IMR-90 (cell line): Measurements from ENCODE around the gene ATPAF2. TPM values are rescaled to one million over a fixed set of nuclear protein-coding genes. Genes with fewer than 3 reads are reported as not detected.

Experiments
- ATAC-seq: fragments of 200-7000 bp; cut with Tn5 transposase; 2 replicates; pipeline ENCODE4 v1.9.1; 2020; ENCODE audit warnings: low read depth, mild to moderate bottlenecking, moderate library complexity
- BruUV-seq: library from RNA; stranded (reverse); fragments of 400-500 nt; replicated peaks from 2 replicates; lab custom pipeline; 2021; lab: Mats Ljungman, UMichigan
- CTCF ChIA-PET: fragments of 300-600 bp; formaldehyde crosslinking; extraction: SDS; loops from one replicate; lab custom pipeline; 2021; ENCODE audit warnings: antibody characterized with exemption; lab: Yijun Ruan, JAX
- POLR2A ChIA-PET: fragments of 300-600 bp; sonication (Branson Sonifier 250); formaldehyde crosslinking; loops from one replicate; lab custom pipeline; 2022; ENCODE audit warnings: antibody characterized with exemption; ENCODE audit not compliant: unreplicated experiment; lab: Charles Lee
- DNase-seq: peaks from one replicate; pipeline ENCODE4 v3.0.0; 2013
- H2AFZ ChIP-seq: replicated peaks from 2 replicates; pipeline ENCODE3; 2013; ENCODE audit warnings: low read length, mild to moderate bottlenecking; ENCODE audit not compliant: poor library complexity
- H2AK5ac ChIP-seq: 2 replicates; pipeline ENCODE4 v1.6.1; 2013; ENCODE audit warnings: low read depth, low read length, inconsistent platforms
- H2AK9ac ChIP-seq: replicated peaks from 2 replicates; pipeline ENCODE3; 2013; ENCODE audit warnings: mild to moderate bottlenecking, low read depth, low read length, moderate library complexity; ENCODE audit not compliant: poor library complexity
- H2BK120ac ChIP-seq: 2 replicates; pipeline ENCODE4 v1.6.1; 2013; ENCODE audit warnings: low read depth, low read length, inconsistent platforms
- H2BK15ac ChIP-seq: 3 replicates; pipeline ENCODE4 v1.6.1; 2013; ENCODE audit warnings: low read depth, low read length, inconsistent platforms
- H2BK20ac ChIP-seq: 2 replicates; pipeline ENCODE4 v1.6.1; 2013; ENCODE audit warnings: low read depth, mild to moderate bottlenecking, inconsistent platforms, low read length, moderate library complexity
- H2BK5ac ChIP-seq: 2 replicates; pipeline ENCODE4 v1.6.1; 2013; ENCODE audit warnings: mild to moderate bottlenecking, low read depth, low read length, inconsistent platforms; ENCODE audit not compliant: poor library complexity, severe bottlenecking
- H3K14ac ChIP-seq: replicated peaks from 2 replicates; pipeline ENCODE4 v1.6.1; 2013; ENCODE audit warnings: low read depth, low read length, inconsistent platforms
- H3K18ac ChIP-seq: 2 replicates; pipeline ENCODE4 v1.6.1; 2013; ENCODE audit warnings: low read depth, low read length, control low read depth
- H3K23ac ChIP-seq: 2 replicates; pipeline ENCODE4 v1.6.1; 2013; ENCODE audit warnings: low read depth, low read length, inconsistent platforms
- H3K27ac ChIP-seq: 2 replicates; pipeline ENCODE4 v1.5.1; 2013; ENCODE audit warnings: mild to moderate bottlenecking, control low read depth, low read length; ENCODE audit not compliant: insufficient read depth
- H3K27me3 ChIP-seq: 2 replicates; pipeline ENCODE4 v1.6.1; 2013; ENCODE audit warnings: low read length; ENCODE audit not compliant: control insufficient read depth, insufficient read depth
- H3K36me3 ChIP-seq: 2 replicates; pipeline ENCODE4 v1.6.1; 2013; ENCODE audit warnings: low read length, mixed read lengths; ENCODE audit not compliant: control insufficient read depth, insufficient read depth
- H3K4ac ChIP-seq: 2 replicates; pipeline ENCODE4 v1.6.1; 2013; ENCODE audit warnings: low read depth, low read length, inconsistent platforms
- H3K4me1 ChIP-seq: 2 replicates; pipeline ENCODE4 v1.6.1; 2013; ENCODE audit warnings: low read length, mixed read lengths; ENCODE audit not compliant: control insufficient read depth, insufficient read depth
- H3K4me2 ChIP-seq: 2 replicates; pipeline ENCODE4 v1.6.1; 2013; ENCODE audit warnings: low read depth, mild to moderate bottlenecking, control low read depth, low read length, moderate library complexity
- H3K4me3 ChIP-seq: 2 replicates; pipeline ENCODE4 v1.5.1; 2013; ENCODE audit warnings: low read depth, mild to moderate bottlenecking, control low read depth, low read length, moderate library complexity; ENCODE audit not compliant: insufficient read depth
- H3K56ac ChIP-seq: 2 replicates; pipeline ENCODE4 v1.6.1; 2013; ENCODE audit warnings: low read length, inconsistent platforms; ENCODE audit not compliant: insufficient read depth; ENCODE audit errors: extremely low read depth
- H3K79me1 ChIP-seq, 2 experiments: 2 replicates each; pipeline ENCODE4 v1.6.1; 2013; ENCODE audit warnings: low read length in 2 of 2, inconsistent platforms in 1 of 2, low read depth in 1 of 2
- H3K9ac ChIP-seq: 2 replicates; pipeline ENCODE4 v1.6.1; 2013; ENCODE audit warnings: low read depth, low read length, control low read depth
- H3K9me1 ChIP-seq: 2 replicates; pipeline ENCODE4 v1.6.1; 2013; ENCODE audit warnings: low read length, inconsistent platforms; ENCODE audit not compliant: insufficient read depth
- H3K9me3 ChIP-seq: 2 replicates; pipeline ENCODE4 v1.6.1; 2013; ENCODE audit warnings: low read length; ENCODE audit not compliant: control insufficient read depth, insufficient read depth
- H4K20me1 ChIP-seq: 2 replicates; pipeline ENCODE4 v1.6.1; 2013; ENCODE audit warnings: low read length, inconsistent platforms; ENCODE audit not compliant: insufficient read depth
- H4K5ac ChIP-seq: 2 replicates; pipeline ENCODE4 v1.6.1; 2013; ENCODE audit warnings: mild to moderate bottlenecking, low read depth, low read length, control low read depth
- H4K8ac ChIP-seq, 2 experiments: 2 replicates each; pipeline ENCODE4 v1.6.1; 2013; ENCODE audit warnings: low read depth in 2 of 2, low read length in 2 of 2, control low read depth in 1 of 2, inconsistent platforms in 1 of 2
- H4K91ac ChIP-seq: 2 replicates; pipeline ENCODE4 v1.6.1; 2013; ENCODE audit warnings: low read depth, low read length, inconsistent platforms; ENCODE audit not compliant: insufficient read depth
- BHLHE40 ChIP-seq: fragments of 150-350 bp; IDR thresholded peaks from 2 replicates; pipeline ENCODE4 v1.6.1; 2016; ENCODE audit warnings: mild to moderate bottlenecking, low read depth, low read length
- CEBPB ChIP-seq: IDR thresholded peaks from 2 replicates; pipeline ENCODE4 v1.6.1; 2012; ENCODE audit warnings: low read depth, low read length, improper control_type of control experiment
- FOS ChIP-seq: fragments of 150-350 bp; IDR thresholded peaks from 2 replicates; pipeline ENCODE4 v1.6.1; 2016; ENCODE audit warnings: low read depth, low read length
- MXI1 ChIP-seq: IDR thresholded peaks from 2 replicates; pipeline ENCODE4 v1.6.1; 2012; ENCODE audit warnings: low read depth, mild to moderate bottlenecking, low read length, moderate library complexity, borderline replicate concordance
- WGBS, 2 experiments: methylation state at CpG; one replicate each; pipeline versions ENCODE4 v1.1.5 to v1.1.7; 2013; ENCODE audit warnings: missing lambda C conversion rate in 2 of 2; ENCODE audit not compliant: insufficient read length in 1 of 2; ENCODE audit errors: extremely low coverage in 2 of 2; 5-methylcytosine and 5-hydroxymethylcytosine counted together
- dilution Hi-C: fragments of 300-500 bp; cut with HindIII; formaldehyde crosslinking; loops from one replicate; pipeline ENCODE4 v1.14.3; 2018; ENCODE audit warnings: low sequenced_read_pairs; ENCODE audit not compliant: unreplicated experiment
- in situ Hi-C: fragments of 300-500 bp; cut with MboI; formaldehyde crosslinking; loops from 3 replicates; pipeline ENCODE4 v1.14.3; 2019; ENCODE audit warnings: low sequenced_read_pairs, inconsistent platforms, mixed read lengths
- intact Hi-C: fragments of 100-400 bp; cut with micrococcal nuclease; formaldehyde crosslinking; loops from 2 replicates; pipeline ENCODE4 v1.10.0; 2022
- polyA plus RNA-seq, 3 experiments: library from polyadenylated mRNA; depleted of rRNA; stranded (reverse); fragments of >200 nt; gene quantifications; 2 replicates each; pipeline ENCODE4 v1.2.3, GENCODE V29; 2012; ENCODE audit warnings: low replicate concordance in 1 of 3
- total RNA-seq: library from RNA; depleted of rRNA; stranded (reverse); fragments of >200 nt; gene quantifications from 2 replicates; pipeline ENCODE4 v1.2.3, GENCODE V29; 2012

The ATPAF2 gene
- total and polyA plus RNA-seq, 2 of the 4 experiments (the other 2 are of a cell fraction), result 19.5 to 27.6 TPM

- no peaks in the 10 kb centered on the region for H4K20me1 ChIP-seq
- peak; percentile 85 for ATAC-seq
- H3K56ac ChIP-seq, result no peak overlapping the region
- H4K5ac ChIP-seq, result no peak overlapping the region
- no peak overlapping the region for H2AK9ac ChIP-seq
- ChIA-PET POLR2A (no interaction called here), CTCF (no interaction called here)
- H3K27ac ChIP-seq, result peak overlapping the region; percentile 36; the same call in 1 of the 2 replicates
- H3K9ac ChIP-seq, result 0 out of 2 replicates have a peak overlapping the region, but pooled peaks have one; percentile 3
- H3K9me3 ChIP-seq, result no peaks in the 10 kb centered on the region
- H2BK120ac ChIP-seq, result no peak overlapping the region
- H4K91ac ChIP-seq, result no peak overlapping the region
- dilution Hi-C loops, result no loop called here
- H3K4me2 ChIP-seq, result peak overlapping the region; percentile 87
- no peak overlapping the region for H2BK5ac ChIP-seq
- peaks cover 7% of the 10 kb centered on the region for H3K27me3 ChIP-seq
- peak overlapping the region in 1 of 2 experiments; percentile 52; a peak in 1 of 4 replicates for H4K8ac ChIP-seq
- peaks cover 2% of the 10 kb centered on the region; the same call in 1 of the 2 replicates for H3K36me3 ChIP-seq
- H3K4me1 ChIP-seq, result no peaks in the 10 kb centered on the region; the same call in 1 of the 2 replicates
- H2BK15ac ChIP-seq, result no peak overlapping the region
- peak overlapping the region; percentile 52; the same call in 1 of the 2 replicates for H3K4ac ChIP-seq
- peak; percentile 61 for DNase-seq
- BruUV-seq, result no TSS peak
- in situ Hi-C loops, result no loop called here
- no peak for TF ChIP-seq CEBPB
- no peak for TF ChIP-seq BHLHE40
- TF ChIP-seq FOS, result 0 out of 2 replicates have a peak, but pooled peaks have one; percentile 27
- TF ChIP-seq MXI1, result peak; percentile 30; the same call in 1 of the 2 replicates
- H3K18ac ChIP-seq, result no peak overlapping the region
- no peaks in the 10 kb centered on the region for H3K79me1 ChIP-seq
- WGBS, 2 experiments, result 10% methylated on average over 2 of the region's 8 CpGs; no CpG with 5 or more reads in 1 of the 2 experiments
- H3K9me1 ChIP-seq, result no peaks in the 10 kb centered on the region
- H3K4me3 ChIP-seq, result peak overlapping the region; percentile 30; the same call in 1 of the 2 replicates
- intact Hi-C loops, result no loop called here
- H2AFZ ChIP-seq, result peak overlapping the region; percentile 85
- H3K23ac ChIP-seq, result peak overlapping the region; percentile 9; the same call in 1 of the 2 replicates
- H2BK20ac ChIP-seq, result no peak overlapping the region
- H2AK5ac ChIP-seq, result no peak overlapping the region
- H3K14ac ChIP-seq, result peak overlapping the region; percentile 67; the same call in 1 of the 2 replicates
Observed at GRCh38 chr17:18070861-18071340, 31.9 kb upstream of the ATPAF2 start.
